NB4 (cell line): ENCODE data around the gene SPTBN5.

Experiments
- DNase-seq: peaks from one replicate; pipeline ENCODE4 v3.0.0; 2010; ENCODE audit warnings: low read depth
- H3K4me3 ChIP-seq: one replicate; pipeline ENCODE4 v1.5.1; 2011; ENCODE audit warnings: mild to moderate bottlenecking, low read depth, low read length, moderate library complexity
- CTCF ChIP-seq: IDR thresholded peaks from one replicate; pipeline ENCODE4 v1.5.1; 2012; ENCODE audit warnings: low read depth, low read length
- MAX ChIP-seq: IDR thresholded peaks from 2 replicates; pipeline ENCODE4 v1.6.1; 2011; ENCODE audit warnings: low read depth, low read length
- MYC ChIP-seq: IDR thresholded peaks from 2 replicates; pipeline ENCODE4 v1.6.1; 2011; ENCODE audit warnings: low read depth, low read length
- POLR2A ChIP-seq: IDR thresholded peaks from 2 replicates; pipeline ENCODE4 v1.6.1; 2011; ENCODE audit warnings: mild to moderate bottlenecking; ENCODE audit not compliant: insufficient read length; ENCODE audit errors: extremely low read depth

Gene SPTBN5

DNA sequence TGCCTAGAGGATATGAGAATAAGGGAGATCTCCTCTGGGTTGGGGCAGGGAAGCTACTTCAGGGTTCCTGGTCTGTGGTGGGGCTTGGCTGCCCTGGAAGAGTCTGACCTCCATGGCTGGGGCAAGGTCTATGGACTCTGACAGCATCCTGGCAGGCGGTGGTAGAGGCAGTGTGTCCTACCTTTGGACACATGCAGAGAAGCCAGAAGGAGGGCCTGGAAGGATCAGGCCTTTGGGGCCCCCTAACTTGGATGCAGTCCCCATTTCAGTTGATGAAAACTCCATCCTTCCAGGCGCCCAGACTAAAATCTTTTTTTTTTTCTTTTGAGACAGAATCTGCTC lies 10.4 kb downstream of the SPTBN5 start:
- no peak overlapping the region for H3K4me3 ChIP-seq
- no peak for DNase-seq
- TF ChIP-seq MYC: no peak
- TF ChIP-seq CTCF: no peak
- no peak for TF ChIP-seq POLR2A
- no peak for TF ChIP-seq MAX

- no peak overlapping the region for H3K4me3 ChIP-seq
- TF ChIP-seq POLR2A (no peak), CTCF (no peak), MYC (no peak), MAX (no peak)
- peak; percentile 31 for DNase-seq
These were observed 11.0 kb downstream of the SPTBN5 start for GRCh38 chr15:41882689-41883483.

GRCh38 chr15:41881920-41882688 lies 11.7 kb downstream of the SPTBN5 start:
- no peak for DNase-seq
- H3K4me3 ChIP-seq: no peak overlapping the region
- TF ChIP-seq MAX (no peak), POLR2A (no peak), CTCF (no peak), MYC (no peak)

DNA sequence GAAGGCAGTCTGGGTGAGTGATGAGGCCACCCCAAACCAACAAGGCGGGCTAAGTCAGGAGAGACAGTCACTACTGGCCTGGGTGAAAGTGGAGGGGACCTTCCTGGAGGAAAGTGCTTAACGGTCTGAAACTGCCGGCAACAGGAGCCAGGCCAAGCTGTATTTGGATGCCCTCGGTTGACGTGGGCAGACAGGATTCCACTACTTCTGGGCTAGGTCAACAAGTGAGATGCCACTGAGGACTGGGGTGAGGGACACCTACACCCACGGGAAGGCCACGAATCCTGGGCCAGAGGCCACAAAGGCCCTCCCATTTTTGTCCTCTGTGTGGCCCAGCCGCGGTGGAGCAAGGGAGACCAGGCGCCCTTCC lies 12.3 kb downstream of the SPTBN5 start:
- DNase-seq: no peak
- TF ChIP-seq POLR2A (no peak), CTCF (no peak), MYC (no peak), MAX (no peak)
- no peak overlapping the region for H3K4me3 ChIP-seq

DNA sequence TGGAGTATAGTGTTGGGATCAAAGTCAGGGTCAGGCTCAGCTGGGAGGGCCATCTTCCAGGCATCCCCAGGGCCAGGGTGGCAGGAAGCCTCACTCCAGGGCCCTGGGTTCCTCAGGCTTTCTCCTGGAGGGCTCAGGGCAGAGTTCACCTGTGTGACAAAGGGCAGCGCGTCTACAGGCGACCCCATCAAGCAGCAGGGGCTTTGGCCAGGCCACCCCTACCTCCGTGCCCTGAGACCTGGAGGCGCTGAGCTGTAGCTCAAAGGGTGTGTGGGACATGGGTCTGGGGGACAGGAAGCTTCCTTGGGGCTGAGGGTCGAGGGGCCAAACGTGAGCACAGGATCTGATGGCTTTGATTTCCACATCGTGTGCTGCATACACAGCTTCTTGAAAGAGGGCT lies 12.8 kb downstream of the SPTBN5 start:
- DNase-seq: no peak
- TF ChIP-seq POLR2A (no peak), MAX (no peak), MYC (no peak), CTCF (no peak)
- no peak overlapping the region for H3K4me3 ChIP-seq
